T-helper 1 cell treated with Interleukin-12 subunit alpha and Interleukin-12 subunit beta and Interleukin-4 antibody, amounts not matched to agents 30 μg/mL and 1 μg/mL, for 36 hours (primary cell): Measurements from ENCODE around the gene MFSD6L.

ENCODE experiments used
- H3K27ac Mint-ChIP-seq: one replicate; pipeline ENCODE4 v1.8.0; 2021; ENCODE audit warnings: mild to moderate bottlenecking, mixed read lengths
- H3K27me3 Mint-ChIP-seq: one replicate; pipeline ENCODE4 v1.8.0; 2021; ENCODE audit warnings: low read depth, mixed read lengths
- H3K36me3 Mint-ChIP-seq: one replicate; pipeline ENCODE4 v1.8.0; 2021; ENCODE audit warnings: low read depth, mixed read lengths
- H3K4me1 Mint-ChIP-seq: one replicate; pipeline ENCODE4 v1.8.0; 2021; ENCODE audit warnings: low read depth, mixed read lengths
- H3K4me3 Mint-ChIP-seq: one replicate; pipeline ENCODE4 v1.8.0; 2021; ENCODE audit warnings: mild to moderate bottlenecking, moderate library complexity, mixed read lengths
- H3K9me3 Mint-ChIP-seq: one replicate; pipeline ENCODE4 v1.8.0; 2021; ENCODE audit warnings: mixed read lengths

Gene MFSD6L, protein sequence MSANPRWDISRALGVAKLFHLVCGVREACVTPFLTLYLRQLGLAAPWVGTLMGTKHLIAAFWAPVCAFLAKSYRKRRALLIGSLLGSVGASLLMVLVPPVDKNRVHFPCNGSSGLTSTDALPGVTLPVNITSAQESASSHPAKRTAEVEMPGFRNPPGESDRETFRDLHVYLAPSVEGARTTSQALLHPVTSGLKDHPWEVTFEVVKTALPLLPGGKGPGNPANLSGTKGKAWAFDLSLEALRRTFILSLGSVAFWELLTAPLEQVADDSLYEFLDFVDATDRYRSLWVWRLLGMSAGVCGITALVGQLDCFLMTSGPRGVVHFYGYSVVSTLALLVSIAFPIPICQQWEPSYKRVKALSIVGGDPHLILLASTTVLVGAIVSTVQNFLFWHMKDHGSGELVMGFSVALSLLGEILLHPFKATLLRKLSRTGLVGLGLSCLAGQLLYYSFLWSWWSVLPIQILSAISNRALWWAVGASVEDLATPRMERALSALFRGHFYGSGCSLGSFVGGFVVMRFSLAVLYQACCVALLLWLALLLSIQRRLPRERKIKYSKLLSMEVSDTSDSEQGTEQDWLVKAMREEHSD

DNA sequence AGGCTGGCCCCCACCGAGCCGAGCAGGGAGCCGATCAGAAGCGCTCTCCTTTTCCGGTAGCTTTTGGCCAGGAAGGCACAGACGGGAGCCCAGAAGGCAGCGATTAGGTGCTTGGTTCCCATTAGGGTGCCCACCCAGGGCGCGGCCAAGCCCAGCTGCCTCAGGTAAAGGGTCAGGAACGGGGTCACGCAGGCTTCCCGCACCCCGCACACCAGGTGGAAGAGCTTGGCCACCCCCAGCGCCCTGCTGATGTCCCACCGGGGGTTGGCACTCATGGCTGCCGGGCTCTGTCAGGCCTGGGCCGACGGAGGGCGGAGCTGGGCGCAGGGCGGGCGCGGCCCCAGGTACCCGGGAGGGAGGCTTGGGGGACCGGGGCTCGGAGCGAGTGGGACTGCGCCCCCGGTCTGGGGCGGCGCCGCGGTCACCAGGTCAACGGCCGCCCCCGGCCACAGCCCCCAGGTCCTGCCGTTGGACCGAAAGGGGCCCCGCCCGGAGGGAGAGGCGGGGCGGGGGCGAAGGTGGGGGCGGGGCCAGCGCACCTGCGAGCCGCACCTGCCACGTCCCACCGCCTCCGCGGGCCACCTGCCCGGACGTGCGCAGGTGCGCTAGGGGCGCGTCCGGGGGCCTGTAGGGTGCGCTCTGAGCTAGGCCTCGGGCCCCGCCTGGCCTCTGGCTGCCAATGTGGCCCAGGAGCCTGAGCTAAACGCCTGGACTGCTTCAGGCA lies at the start of gene MFSD6L:
Gene MFSD6L, minus strand, starts transcription at position 520 of the 724 bp plus-strand sequence. Its CDS starts 245 bp downstream, at position 275.
- no peak within 1 kb of the TSS for H3K27ac Mint-ChIP-seq
- H3K36me3 Mint-ChIP-seq = no peaks in the 10 kb centered on the region
- no peak within 1 kb of the TSS for H3K4me3 Mint-ChIP-seq
- no peaks in the 10 kb centered on the region for H3K9me3 Mint-ChIP-seq
- no peaks in the 10 kb centered on the region for H3K4me1 Mint-ChIP-seq
- no peaks in the 10 kb centered on the region for H3K27me3 Mint-ChIP-seq

DNA sequence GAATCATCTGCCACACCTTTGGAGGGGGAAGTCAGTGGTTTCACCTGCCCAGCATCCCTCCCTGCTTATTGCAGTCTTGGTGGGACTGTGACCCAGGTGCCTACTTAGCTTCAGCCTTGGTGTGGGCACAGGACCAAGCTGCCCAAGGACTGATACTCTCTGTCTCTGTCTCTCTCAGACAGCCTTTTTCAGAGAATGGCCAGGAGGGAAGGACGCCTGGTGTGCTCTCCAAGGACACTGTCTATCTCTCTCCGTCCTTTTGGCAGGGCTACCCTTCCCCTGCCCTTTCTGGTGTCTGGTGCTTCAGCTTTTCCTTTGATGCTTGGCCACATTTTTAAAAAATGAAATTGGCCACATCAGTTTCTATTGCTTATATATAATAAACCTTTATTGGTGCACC lies 48.7 kb upstream of the MFSD6L start:
- Mint-ChIP-seq H3K9me3 (no peaks in the 10 kb centered on the region), H3K27me3 (no peaks in the 10 kb centered on the region), H3K27ac (no peak overlapping the region), H3K4me3 (no peak overlapping the region), H3K4me1 (peaks cover 2% of the 10 kb centered on the region), H3K36me3 (peaks cover 14% of the 10 kb centered on the region)

DNA sequence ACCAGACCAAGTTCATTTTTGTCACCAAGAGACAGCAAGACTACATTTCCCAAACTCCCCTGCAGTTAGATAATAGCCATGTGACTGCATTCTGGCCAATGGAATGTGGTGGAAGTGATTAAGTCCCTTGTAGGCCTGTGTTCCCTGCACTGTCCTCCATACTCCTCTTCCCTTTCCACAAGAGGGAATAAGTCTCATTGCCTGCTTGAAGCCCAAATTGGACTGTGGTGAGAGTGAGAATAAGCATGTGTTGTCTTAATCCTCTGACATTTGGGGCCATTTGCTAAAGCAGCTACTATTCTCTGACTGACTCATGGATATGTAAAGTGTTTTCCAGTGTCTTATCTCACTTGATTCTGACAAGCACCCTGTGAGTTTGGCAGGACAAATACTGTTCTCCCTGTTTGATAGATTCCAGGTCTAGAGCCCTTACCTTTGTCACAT lies 47.6 kb upstream of the MFSD6L start:
- Mint-ChIP-seq H3K4me3 (no peak overlapping the region), H3K4me1 (peaks cover 2% of the 10 kb centered on the region), H3K9me3 (no peaks in the 10 kb centered on the region), H3K27ac (no peak overlapping the region), H3K27me3 (no peaks in the 10 kb centered on the region), H3K36me3 (peaks cover 12% of the 10 kb centered on the region)

DNA sequence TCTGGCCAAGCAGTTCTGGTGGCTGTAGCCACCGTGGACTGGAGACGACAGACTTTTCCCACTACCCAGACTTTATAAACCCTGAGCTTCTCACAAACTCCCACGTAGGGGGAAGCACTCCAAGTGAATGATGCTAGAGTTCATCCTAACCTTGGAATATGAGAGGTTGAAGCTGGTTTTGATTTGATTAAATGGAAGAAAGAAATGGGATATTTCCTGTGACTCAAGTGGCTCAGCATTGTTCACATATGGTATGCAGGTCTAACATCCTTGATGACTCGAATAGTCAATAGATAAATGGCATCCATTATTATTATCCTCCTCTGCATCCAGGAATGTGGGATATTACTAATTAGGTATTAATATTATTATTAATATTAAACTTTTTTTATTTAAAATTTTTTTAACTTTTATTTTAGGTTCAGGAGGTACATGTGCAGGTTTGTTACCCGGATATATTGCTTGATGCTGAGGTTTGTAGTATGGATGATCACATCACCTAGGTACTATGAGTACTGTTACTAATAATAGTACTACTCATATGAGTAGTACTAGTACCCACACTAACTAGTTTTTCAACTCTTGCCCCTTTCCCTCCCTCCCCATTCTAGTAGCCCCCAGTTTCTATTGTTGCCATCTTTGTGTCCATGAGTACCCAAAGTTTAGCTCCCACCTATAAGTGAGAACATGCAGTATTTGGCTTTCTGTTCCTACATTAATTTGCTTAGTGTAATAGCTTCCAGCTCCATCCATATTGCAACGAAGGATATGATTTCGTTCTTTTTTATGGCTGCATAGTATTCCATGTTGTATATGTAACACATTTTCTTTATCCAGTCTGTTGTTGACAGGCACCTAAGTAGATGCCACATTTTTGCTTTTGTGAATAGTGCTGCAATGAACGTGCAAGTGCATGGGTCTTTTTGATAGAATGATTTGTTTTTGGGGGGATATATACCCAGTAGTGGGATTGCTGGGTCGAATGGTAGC lies 45.4 kb upstream of the MFSD6L start:
- Mint-ChIP-seq H3K27me3 (no peaks in the 10 kb centered on the region), H3K27ac (no peak overlapping the region), H3K4me3 (no peak overlapping the region), H3K36me3 (peaks cover 11% of the 10 kb centered on the region), H3K4me1 (no peaks in the 10 kb centered on the region), H3K9me3 (no peaks in the 10 kb centered on the region)

DNA sequence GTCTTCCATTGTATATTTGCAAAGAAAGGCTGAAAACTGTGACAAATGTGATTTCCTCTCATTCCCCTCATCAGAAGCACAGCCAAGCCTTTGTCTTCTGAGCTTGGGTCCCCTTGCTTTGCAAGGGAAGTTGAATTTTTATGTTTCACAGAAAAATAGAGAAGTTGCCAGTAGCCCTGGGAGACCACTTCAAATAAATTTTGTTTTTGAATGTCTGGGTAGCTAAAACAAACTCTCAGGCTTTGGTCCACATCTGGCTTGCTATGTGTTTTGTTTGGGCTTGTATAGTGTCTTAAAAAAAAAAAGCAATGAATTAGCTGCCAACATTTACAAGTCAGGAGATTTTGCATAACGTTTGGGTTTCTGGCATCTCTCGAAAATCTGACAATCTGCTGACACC lies 44.2 kb upstream of the MFSD6L start:
- H3K27ac Mint-ChIP-seq = no peak overlapping the region
- no peaks in the 10 kb centered on the region for H3K9me3 Mint-ChIP-seq
- no peak overlapping the region for H3K4me3 Mint-ChIP-seq
- no peaks in the 10 kb centered on the region for H3K4me1 Mint-ChIP-seq
- no peaks in the 10 kb centered on the region for H3K27me3 Mint-ChIP-seq
- peaks cover 9% of the 10 kb centered on the region for H3K36me3 Mint-ChIP-seq

DNA sequence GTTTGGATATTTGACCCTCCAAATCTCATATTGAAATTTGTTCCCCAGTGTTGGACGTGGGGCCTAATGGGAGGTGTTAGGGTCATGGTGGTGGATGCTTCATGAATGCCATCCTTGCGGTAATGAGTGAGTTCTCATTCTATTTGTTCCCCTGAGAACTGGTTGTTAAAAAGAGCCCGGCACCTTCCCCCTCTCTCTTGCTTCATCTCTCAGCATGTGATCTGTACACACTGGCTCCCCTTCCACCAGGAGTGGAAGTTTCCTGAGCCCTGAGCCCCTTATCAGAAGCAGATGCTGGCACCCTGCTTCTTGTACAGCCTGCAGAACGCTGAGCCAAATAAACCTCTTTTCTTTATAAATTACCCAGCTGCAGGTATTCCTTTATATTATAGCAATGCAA lies 42.7 kb upstream of the MFSD6L start:
- Mint-ChIP-seq H3K36me3 (peaks cover 10% of the 10 kb centered on the region), H3K27me3 (no peaks in the 10 kb centered on the region), H3K27ac (no peak overlapping the region), H3K4me3 (no peak overlapping the region), H3K9me3 (no peaks in the 10 kb centered on the region), H3K4me1 (no peaks in the 10 kb centered on the region)

DNA sequence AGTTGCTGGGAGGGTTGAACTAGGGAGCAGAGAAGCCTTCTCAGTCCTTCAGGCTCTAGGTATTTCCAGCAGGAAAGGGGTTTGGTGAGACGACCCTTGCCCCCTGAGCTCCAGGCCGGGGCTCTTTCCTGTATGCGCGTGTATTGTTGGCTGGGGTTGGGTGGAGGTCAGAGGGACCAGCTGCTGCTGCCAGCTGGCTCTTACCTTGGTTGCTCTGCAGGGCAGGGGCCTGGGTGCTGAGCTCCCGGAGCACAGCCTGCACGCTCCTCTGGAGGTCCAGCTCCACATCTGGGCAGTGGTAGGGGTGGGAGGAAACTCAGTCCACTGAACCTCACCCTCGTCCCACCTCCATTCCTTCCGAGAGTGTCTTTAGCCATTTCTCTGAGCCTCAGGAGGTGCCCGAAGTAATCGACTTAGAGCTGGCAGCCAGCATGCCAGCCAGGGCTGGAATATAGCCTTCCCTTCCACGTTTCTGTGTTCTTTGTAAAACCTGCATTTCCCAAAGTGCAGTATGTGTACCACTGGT lies 40.3 kb upstream of the MFSD6L start:
- H3K4me1 Mint-ChIP-seq = no peaks in the 10 kb centered on the region
- no peaks in the 10 kb centered on the region for H3K9me3 Mint-ChIP-seq
- H3K27me3 Mint-ChIP-seq = no peaks in the 10 kb centered on the region
- no peak overlapping the region for H3K4me3 Mint-ChIP-seq
- H3K36me3 Mint-ChIP-seq = peaks cover 3% of the 10 kb centered on the region
- H3K27ac Mint-ChIP-seq = no peak overlapping the region

DNA sequence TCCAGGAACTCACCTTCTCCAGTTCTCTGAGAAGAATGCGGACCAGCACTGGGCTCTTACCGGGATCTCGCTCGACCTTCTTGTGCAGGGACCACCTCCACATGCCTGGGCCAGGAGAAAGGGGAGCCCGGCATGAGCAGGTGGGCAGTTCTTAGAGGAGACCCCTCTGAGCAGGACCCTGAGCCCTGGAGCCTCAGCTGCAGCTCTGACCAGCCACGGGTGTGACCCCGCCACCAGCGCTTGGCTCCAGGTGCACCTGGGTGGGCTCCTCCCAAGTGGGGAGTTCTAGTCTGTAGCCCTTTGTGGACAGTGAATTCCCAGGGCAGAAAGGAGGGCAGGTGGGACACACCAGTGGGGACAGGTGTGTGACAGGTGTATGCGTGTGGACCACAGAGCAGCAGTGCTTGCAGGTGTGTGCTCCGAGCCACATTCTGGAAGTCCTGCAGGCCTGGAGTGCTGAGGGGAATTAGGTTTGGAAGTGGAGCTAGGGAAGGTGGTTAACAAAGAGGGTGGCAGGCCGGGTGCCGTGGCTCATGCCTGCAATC lies 39.5 kb upstream of the MFSD6L start:
- Mint-ChIP-seq H3K4me3 (no peak overlapping the region), H3K9me3 (no peaks in the 10 kb centered on the region)

DNA sequence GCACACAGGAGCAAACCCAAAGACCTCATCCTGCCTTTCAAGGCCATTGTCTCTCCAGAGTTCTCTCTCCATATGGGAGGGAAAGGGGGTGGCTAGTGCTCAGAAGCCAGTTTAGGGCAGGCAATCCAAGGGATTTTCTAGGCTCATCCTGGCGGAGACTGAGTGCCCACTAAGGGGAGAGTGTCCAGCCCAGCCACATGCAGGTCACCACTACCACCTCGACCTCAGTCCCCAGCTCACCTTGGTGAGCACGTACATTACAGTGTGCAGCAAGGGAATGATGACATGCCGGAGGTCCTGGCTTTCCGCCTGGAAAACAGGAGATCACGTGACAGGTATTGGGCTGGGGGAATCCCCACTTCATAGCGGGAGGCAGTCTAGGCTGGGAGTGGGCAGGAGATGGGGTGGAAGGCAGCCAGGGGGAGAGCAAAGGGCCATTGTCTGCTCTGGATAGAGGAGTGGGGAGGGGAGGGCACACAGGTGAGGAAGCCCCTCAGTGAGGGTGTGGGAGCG lies 38.5 kb upstream of the MFSD6L start:
- no peak overlapping the region for H3K27ac Mint-ChIP-seq
- H3K36me3 Mint-ChIP-seq = peaks cover 4% of the 10 kb centered on the region
- no peak overlapping the region for H3K4me3 Mint-ChIP-seq
- no peaks in the 10 kb centered on the region for H3K9me3 Mint-ChIP-seq
- H3K27me3 Mint-ChIP-seq = no peaks in the 10 kb centered on the region
- H3K4me1 Mint-ChIP-seq = no peaks in the 10 kb centered on the region

More for the DNA sequence above, 39.5 kb upstream of the MFSD6L start:
- peaks cover 4% of the 10 kb centered on the region for H3K36me3 Mint-ChIP-seq
- no peaks in the 10 kb centered on the region for H3K27me3 Mint-ChIP-seq
- no peaks in the 10 kb centered on the region for H3K4me1 Mint-ChIP-seq
- H3K27ac Mint-ChIP-seq = no peak overlapping the region

DNA sequence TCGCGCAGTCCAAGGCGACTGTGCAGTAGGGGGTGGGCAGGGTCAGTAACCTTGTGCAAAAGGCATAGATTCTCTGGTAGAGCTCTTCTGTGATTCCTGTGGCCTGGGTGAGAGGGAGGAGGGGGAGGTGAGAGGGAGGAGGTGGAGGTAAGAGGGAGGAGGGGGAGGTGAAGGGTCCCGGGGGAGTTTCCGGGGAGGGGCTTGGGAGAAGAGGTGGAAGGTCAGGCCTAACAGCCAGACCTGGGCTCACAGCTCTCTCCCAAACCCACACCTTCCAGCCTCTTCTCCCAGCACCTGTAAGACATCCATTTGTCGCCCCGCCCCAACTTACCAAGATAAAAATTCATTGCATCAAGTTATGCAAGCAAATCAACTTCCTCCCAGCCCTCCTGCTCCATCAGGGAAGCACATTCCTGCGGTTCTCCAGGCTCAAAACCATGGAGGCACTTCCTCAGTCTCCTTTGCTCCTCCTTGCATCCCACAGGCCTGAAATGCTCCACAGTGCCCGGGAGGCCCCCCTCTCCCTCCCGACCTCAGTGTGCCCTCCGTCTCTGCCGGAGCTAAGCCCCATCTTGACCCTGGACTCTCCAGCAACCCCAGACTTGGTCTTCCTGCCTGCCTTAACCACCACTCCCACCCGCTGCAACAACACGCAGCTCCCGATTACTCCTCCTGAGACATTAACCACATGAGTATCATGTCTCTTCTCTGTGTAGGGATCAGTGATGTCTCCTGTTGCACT lies 37.8 kb upstream of the MFSD6L start:
- Mint-ChIP-seq H3K4me3 (no peak overlapping the region), H3K36me3 (peaks cover 4% of the 10 kb centered on the region), H3K9me3 (no peaks in the 10 kb centered on the region), H3K27me3 (no peaks in the 10 kb centered on the region), H3K27ac (no peak overlapping the region), H3K4me1 (no peaks in the 10 kb centered on the region)

DNA sequence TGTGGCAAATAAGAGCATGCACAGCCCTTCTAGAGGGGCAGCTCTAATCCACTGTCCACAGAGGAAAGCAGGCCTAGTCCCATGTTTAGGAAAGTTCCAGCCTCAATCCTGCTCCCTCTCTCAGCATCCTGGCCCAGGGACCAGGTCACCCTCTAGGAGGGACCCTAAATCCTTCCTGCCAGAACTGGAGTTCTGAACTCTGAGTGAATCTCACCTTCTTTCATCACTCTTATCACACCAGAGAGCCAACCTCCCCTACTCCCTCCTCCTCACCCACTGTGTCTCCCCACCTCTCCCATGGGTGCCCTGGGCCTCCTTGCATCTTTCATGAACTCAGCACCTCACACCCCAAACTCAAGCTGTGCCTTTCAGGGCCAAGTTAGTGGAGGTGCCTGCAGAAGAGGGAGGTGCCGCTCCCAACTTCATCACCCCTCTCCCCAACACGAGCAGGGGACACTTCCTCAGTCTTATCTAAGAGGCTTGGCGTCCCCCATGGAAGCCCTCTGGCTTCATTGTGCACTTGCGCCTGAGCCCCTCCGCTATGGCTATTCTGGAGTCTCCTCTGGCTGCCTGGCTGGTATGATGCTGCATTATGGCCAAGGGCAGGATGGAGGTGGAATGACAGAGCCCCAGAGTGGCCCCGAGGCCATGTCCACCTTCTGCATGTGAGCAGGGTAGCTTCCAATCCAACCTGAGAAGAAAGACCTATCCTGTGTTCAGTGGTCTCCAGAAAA lies 36.6 kb upstream of the MFSD6L start:
- Mint-ChIP-seq H3K27ac (no peak overlapping the region), H3K36me3 (peaks cover 4% of the 10 kb centered on the region), H3K4me1 (no peaks in the 10 kb centered on the region), H3K27me3 (no peaks in the 10 kb centered on the region), H3K9me3 (no peaks in the 10 kb centered on the region), H3K4me3 (no peak overlapping the region)

DNA sequence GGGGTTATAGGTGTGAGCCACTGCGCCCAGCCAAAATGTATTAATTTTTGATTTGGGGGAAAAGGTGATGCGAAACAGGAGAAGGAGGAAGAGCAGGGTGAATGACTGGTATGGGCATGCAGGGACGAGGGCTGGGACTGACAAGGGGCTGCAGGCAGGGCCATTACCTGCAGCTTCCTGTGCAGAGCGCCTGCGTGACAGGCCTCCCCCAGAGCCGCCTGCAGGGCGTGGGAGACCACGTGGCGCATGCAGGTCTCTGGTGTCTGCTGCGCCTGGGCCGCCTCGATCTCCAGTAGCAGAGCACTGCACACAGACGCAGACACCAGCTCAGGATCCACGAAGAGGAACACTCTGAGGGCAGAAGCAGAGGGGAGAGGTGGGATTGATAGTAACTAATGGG lies 35.9 kb upstream of the MFSD6L start:
- H3K36me3 Mint-ChIP-seq = peaks cover 4% of the 10 kb centered on the region
- no peak overlapping the region for H3K27ac Mint-ChIP-seq
- H3K4me1 Mint-ChIP-seq = no peaks in the 10 kb centered on the region
- no peak overlapping the region for H3K4me3 Mint-ChIP-seq
- no peaks in the 10 kb centered on the region for H3K9me3 Mint-ChIP-seq
- H3K27me3 Mint-ChIP-seq = no peaks in the 10 kb centered on the region
